HS-27A (cell line): Measurements from ENCODE around the gene ENTREP1.

ENCODE experiments used
- DNase-seq: peaks from one replicate; pipeline ENCODE4 v3.0.0-alpha.2; 2012; ENCODE audit warnings: low read depth, missing footprints

ENTREP1 gene

DNA sequence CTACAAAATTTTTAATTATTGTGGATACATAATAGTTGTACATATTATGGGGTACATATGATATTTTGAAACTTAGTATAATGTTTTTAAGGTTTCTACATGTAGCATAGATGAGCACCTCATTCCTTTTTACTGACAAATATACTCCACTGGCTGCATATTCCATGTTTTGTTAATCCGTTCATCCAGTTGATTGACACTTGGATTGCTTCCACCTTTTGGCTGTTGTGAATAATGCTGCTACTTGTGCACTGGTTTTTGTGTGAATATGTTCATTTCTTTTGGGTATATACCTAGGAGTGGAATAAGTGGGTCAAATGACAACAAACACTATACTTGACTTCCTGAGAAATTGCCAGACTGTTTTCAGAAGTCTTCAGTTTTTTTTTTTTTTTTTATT lies 2.8 kb upstream of the ENTREP1 start:
- no peak for DNase-seq

DNA sequence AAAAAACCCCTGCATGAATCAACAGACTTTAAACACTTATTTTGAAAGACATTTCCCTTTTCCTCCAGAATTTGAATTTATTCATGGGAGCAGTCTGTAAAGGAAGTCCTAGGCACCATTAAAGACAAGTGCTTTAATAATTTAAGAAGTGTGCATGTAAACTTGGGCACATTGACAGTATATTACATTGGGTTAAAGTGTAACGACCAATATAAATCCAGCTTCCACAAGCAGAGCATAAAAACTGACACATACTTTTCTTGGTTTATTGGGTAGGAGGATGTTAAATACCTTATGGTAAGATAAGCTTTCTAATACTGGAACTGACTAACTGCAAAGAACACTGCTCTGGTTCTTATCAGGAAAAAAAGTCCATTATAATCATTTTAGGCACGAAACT lies 1.2 kb upstream of the ENTREP1 start:
- no peak for DNase-seq

DNA sequence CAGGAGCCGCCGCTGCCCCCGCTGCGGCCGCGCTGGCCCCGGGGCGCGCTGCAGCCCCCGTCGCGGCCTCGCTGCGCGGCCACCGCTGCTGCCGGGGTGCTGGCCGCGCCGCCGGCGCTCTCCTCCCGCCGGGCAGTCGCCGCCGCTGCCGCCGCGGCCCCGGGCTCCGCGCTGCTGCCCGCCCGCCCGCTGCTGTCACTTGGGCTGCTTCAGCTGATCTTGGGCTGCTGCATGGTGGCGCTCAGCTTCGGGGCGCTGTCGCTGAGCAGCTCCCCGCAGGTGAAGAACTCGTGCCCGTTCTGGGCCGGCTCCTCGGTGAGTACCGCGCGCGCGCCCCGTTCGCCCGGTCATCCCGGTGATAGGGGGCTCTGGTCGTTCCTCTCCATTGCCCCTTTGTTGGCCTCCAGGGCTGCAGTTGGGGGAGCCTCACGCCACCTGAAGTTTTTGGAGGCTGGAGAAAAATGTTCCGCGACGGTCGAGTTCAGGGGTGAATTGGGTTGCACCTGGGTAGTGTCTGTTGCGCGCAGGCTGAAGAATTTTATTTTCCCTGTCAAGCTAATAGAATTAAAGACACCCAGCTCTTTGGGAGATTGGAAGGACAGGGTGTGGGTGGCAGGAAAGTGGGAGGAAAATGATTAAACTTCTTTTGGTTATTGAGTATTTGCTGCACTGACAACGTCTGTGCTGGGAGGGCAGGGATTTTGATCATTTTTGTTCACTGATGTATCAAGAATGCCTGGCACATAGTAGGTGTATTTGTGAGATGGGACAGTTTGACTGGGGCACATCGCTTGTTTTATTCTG lies 596 bp downstream of the ENTREP1 start:
- DNase-seq, result no peak

DNA sequence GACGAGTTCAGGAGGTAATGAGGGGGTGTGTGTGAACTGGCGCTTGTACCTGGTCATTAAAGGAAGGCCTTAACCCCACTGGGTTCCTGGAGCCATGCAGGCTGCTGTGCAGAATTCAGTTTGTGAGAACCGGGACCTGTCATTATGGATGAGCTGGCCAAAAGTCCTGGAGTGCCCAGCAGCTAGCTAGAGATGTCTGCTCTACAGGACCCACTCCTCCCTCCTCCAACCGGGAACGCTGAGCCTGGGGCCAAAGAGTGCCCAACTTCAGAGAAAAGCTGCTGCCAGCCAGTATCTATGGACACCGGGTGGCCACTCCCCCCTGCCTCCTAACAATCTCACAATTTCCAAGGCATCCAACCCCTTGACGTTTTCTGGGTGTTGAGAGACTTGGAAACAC lies 1.2 kb downstream of the ENTREP1 start:
- no peak for DNase-seq

DNA sequence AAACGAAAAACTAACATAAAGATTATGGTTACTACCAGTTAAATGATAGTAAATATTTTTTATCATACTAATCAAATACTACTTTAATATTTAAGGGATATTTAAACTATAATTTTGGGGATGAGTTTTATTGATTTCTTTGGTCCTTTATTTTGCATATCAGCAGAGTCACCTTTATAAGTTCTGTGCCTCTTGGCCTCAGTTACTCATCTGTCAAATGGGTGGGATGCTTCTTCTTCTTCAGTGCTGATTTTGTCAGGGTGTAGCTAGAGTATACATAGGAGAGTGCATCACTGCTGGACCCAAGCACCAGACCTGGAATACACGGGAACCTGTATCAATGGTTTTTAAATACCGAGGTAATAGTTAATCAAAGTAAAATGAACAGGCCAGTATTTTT lies 5.6 kb downstream of the ENTREP1 start:
- DNase-seq, result no peak

DNA sequence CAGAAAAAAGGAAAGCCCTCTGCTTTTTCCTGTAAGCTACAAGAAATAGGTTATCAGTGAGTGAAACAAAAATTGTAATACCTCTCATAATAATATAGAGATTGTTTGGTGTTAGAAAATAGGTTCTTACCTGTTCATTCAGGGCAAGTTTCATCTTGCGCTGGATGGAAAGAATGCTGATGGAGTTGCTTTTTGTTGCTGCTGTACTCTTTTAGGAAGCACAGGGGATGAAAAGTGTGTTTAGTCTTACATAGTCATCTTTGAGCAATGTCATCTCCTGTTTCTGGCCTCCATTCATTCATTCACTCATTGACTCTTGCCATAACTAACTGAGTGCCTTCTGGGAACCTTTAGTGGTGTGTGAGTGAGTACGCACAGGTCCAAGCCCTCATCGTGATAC lies 6.4 kb downstream of the ENTREP1 start:
- no peak for DNase-seq

DNA sequence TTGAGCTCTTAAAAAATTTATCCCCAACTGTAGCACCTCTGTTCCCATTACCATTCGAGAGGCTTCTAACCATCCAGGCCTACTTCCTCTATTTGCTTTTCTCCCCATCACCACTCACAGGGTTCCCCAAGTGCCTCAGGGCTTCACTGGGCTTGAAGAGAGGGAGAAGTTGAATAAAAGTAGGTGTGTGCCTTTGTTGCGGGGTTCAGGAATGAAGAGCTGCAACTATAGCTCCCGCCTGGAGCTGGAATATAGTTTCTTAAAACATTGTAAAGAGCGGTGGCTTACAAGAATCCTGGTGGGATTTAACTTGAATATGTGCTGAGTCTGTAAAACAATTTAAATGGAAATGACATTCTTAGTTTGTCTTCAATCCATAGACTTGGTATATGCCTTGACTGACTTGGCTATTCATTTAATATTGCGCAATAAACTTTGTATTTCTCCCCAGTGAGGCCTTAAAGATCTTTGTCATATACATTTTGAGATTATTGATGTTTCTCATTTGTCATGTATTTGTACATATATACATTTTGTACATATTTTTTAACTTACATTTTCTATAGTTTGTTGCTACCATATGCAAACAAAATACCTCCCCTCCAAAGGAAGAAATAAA lies 7.2 kb downstream of the ENTREP1 start:
- DNase-seq, result no peak

DNA sequence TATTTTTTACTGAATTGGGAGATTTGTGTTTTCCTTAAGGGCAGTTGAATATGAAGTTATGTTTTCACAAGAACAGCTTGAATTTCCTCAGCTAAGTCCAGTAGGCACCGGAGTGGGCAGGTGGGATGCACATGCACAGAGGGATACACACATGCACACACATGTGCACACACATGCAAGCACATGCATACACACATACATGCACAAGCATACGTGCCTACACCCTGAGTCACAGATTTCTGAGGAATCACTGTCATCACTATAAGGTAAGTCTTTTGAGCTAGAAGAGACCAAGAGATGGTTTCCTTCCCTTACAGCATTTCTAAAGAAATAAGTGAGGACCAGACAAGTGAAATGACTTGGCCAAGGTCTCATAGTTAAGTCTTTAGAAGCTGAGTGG lies 8.7 kb downstream of the ENTREP1 start:
- no peak for DNase-seq

DNA sequence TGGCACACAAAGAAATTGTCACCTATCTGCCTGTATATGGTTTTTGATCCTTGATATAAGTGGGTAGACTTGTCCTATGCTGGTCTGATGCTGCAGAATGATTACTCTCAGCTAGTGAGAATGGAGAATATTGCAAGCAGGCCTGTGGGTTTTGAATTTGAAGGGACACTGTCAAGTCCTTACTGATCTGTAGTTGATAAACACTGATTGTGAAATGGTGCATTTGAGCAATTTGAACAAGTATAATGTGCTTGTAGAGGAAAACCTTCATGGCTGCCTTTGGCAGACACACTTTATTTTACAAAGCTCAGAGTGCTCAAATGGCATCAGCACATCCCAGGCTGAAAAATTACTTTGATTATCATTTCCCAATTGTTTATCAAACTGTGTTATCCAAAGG lies 9.3 kb downstream of the ENTREP1 start:
- no peak for DNase-seq

DNA sequence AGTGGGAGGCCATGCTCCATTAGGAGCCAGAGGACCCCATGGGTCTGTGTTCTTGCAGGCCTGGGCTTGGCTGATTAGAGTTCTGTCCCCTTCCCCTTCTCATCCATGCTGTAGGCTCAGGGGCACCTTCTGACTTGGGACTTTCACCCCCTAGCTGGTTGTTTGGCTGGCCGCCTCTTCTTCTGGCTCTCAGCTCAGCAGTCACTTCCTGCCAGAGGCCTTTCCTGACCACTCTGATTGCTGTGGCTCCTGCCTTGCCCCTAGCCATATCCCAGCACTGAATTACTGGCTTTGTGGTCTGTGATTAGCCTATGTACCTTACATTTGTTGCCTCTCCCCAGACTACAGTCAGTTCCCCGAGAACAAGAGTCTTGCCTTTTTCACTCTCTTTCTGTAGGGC lies 14.6 kb downstream of the ENTREP1 start:
- no peak for DNase-seq

DNA sequence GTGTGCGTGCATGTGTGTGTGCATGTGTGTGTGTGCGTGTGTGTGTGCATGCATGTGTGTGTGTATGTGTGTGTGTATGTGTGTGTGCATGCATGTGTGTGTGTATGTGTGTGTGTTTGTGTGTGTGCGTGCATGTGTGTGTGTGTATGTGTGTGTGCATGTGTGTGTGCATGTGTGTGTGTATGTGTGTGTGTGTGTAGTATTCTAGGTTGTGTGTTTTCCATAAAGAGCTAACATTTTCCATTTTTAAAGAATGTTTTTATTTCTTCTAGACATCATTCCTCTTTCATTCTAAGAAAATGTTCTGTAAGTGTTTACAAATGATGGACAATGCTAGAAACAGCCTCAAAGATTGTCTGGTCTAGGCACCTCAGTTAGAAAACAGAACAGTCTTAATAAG lies 15.6 kb downstream of the ENTREP1 start:
- DNase-seq, result no peak

DNA sequence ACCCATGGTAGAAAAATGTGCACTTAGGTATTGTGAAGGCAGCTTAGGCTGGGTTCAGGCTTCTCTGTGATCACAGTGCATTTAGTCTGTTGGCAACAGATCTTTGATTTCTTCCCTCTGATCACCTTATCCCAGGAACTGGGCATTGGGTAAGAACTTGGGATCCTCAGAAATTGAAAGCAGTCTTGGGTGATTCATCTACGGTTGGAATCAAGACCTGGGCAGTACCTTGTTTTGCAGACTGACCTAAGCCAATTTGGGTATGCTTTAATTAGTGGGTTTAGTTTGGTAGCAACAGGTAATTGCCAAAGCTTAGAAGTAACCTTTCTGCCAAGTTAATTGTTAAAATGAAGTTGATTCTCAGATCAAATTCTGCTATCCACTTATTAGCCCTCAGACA lies 17.8 kb downstream of the ENTREP1 start:
- no peak for DNase-seq

DNA sequence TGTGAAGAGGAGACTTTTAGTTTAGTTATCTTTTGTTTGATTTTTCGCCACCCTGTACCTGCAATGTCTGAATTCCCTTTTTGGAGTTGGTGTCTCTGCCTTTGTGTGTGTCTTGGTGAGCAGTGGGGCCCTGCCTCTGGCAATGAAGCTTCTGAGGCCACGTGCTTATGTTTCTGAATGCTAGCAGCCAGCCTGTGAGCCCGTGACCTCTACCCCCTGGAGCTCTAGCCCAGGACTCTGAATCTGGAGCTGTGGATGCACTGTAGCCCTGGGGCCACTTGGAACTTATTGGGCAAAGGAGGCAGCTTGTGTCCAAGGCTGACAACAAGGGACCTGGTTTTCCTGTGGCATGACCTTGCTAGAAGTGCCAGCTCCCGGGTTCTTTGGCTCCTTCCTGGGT lies 19.4 kb downstream of the ENTREP1 start:
- no peak for DNase-seq

DNA sequence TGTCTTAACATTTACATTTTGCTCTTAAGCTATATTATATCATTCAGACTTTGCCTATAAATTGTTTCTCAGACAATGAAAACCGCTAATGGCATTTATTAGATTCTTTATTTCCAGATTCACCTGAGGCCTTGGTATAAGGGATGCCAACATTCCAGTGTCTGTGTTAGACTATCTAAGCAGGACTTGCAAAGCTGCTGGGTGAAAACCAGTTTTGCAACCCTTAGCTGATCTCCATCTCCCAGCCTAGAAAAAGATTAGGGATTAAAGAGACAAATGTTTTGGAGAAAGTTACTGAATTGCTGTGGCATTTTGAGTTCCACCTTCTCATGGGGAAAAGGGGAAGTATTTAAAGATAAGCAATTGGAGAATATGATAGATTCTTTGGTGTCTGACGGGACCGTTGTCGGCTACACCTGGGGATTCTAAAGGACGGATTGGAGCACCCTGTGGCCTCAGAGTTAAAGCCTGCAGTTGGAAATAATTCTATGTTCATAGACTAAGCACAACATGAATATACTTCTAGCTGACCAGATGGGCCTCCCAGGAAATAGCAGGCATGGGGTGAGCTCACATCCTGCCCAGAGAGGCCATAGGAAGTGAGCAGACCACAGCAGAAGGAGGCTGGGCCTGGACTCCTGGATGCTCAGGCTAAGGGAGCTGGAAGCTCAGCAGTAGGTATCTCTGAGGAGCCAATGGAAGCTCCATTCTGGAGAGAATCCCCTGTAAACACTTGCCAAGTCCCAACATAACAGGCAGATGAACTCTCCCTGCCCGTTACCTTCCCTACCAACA lies 21.8 kb downstream of the ENTREP1 start:
- DNase-seq, result no peak

DNA sequence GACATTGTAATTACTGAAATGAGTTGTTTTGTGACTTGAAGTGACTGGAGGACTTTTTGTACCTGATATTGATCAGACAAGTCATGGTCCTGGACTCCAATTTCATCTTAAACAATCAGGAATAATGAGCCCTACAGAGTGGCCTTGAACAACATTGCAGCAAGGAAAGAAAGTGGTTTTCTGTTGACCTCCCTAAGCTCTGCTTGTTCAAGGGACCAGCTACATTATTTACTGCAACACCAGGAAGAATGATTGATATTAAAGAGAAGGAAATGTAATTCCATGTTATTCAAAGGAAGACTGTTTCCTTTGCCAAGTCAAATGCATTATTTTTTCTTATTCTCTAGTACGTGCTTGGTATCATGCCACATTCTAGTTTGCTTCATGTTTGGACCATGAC lies 22.6 kb downstream of the ENTREP1 start:
- DNase-seq, result no peak

DNA sequence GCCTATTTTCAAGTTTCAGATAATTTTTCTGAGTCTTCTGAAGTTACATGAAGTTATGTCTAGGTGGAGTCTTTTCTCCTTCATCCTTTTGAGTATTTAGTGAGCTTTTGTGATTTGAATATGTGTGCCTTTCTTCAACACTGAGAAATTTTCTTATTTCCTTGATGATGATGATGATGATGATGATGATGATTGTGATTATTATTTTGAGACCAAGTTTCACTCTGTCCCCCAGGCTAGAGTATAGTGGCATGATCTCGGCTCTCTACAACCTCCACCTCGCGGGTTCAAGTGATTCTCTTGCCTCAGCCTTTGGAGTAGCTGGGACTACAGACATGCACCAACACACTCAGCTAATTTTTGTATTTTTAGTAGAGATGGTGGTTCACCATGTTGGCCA lies 26.2 kb downstream of the ENTREP1 start:
- no peak for DNase-seq

DNA sequence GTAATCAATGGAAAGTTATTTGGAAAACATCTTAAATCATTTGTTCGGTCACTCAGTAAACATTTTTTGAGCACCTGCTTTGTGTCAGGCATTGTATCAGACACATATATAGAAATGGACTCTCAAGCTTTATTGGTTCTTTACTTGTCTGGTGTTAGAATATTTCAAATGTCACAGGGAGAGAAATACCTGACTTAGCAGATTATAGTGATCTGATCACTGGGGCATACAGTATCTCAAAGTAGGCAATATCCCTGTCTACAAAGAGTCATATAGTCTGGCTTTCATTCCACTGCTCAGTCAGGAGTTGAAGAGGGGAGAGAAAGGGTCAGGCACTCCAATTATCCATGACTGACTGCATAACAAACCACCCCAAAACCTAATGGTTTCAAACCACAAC lies 30.2 kb downstream of the ENTREP1 start:
- no peak for DNase-seq

DNA sequence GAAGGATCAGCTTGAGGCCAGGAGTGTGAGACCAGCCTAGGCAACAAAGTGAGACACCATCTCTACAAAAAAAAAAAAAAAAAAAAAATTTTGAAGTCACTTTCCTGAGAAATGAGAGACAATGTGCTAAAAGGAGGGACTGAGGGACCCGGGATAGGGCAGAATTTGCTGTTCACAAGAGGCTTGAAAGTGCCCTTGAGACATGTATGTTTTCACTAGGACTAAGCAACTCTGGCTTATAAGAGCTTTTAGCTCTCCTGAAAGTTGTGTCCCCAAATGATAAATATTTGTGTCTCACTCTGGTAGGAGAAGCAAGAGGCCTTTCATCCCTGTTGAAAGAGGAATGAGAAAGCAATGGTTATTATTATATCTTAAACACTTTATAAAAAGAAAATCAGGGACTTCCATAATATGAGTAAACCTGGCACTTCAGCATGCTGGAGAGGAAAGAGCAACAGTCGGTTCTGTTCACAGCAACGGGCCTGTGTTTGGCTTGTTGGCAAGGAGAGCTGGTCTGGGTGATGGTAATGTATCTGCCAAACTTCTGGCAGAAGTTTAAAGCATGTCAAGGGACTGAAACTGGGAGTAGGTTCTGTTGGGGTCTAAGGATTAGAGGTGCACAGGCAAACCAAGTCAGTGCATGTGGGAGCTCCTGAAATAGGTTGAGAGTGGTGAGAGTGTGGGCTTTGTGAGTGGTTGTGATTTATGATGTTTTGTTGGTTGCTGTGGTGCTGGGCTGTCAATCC lies 32.2 kb downstream of the ENTREP1 start:
- no peak for DNase-seq

DNA sequence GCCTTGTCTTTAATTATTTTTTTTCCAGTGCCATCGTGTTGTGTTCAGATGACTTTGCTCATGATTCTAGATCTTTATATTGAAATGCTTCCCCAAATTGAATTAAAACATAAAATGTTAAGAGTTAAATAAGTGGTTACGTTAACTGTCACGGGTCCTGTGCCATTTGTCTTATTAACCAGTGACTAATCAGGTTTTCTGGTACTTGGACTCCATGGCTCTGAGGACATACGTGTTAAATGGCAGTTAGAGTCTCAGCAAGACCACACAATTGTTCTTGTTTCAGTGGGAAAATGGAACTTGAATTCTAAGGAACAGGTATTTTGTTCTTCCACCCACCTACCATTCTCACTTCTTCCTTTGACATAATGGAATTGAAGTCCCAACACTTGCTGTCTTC lies 32.8 kb downstream of the ENTREP1 start:
- DNase-seq, result no peak

DNA sequence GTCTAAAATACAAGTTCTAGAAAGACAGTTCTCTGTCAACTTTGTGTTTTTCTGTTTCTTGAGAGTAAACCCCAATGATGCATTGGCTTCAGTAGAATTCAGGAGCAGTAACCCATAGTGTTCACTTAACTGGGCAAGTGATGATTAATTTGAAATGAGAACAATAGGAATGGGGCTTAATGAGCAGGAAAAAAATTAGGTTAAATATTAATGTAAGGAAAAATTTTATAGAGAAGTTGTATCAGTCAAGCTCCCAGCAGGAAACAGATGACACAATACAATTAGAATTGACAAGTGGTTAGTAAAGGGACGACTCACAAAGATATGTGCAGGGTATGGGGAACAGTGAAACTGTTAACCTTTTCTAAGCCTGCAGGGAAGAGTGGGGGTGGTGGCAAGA lies 38.2 kb downstream of the ENTREP1 start:
- no peak for DNase-seq

DNA sequence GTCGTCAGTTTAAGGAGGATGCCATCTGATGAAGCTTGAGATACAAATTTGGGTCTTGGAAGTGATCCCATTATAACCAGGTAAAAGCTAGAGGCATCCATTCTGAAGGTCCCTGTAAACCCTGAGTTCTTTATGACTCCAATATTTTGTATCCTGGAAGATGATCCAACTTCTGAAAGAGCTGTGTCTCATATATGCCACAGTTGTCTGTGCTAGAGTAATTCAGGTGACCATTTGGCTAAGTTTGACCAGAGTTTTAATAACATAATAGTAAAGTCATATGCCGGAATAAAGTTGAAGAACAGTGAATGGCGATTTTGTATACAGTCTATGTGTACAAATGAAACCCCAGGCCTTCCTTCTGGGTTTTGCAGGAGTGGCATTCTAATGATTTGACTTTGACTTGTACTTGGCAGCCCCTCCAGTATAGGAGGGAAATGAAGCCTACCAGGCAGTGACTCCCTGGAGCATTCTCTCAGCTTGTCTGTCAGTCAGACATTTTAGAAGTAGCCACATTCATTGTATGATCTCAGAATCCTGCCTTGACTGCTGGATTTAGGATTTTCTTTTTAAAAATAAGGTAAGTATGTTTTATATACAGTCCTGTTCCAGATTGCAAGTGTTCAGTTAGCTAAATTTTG lies 39.6 kb downstream of the ENTREP1 start:
- DNase-seq, result no peak

DNA sequence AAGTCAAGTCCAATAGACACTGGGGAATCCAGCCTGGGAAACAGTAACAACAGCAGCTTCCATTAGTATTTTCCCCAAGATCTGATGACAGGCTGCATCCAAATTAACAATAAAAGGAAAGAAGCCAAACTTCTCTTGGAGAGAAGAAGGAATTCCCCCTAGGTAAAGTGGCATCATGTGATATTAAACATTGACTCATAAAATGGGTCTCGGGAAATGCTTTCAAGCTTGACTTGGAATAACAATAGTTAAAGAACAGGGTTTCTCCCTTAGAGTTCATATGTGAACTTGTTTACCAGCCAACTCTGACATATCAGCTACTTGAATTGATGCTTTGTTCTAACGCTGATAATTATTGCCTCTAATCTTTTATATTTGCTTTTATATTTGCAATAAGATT lies 45.4 kb downstream of the ENTREP1 start:
- DNase-seq, result no peak
